ENCODE measurements around the gene NUP210.
"Not testable (repeated sequence)": the region's sequence is repeated elsewhere in the genome, so short reads cannot be mapped to it uniquely, and the experiment has no call there.

The NUP210 gene

GRCh38 chr3:13429631-13430291 lies 9.6 kb upstream of the NUP210 start:
- DNase-seq, result no peak

- not testable (repeated sequence) for DNase-seq
Observed at GRCh38 chr3:13428678-13429077, 8.6 kb upstream of the NUP210 start.

GRCh38 chr3:13427662-13428603 lies 7.8 kb upstream of the NUP210 start:
- no peak for DNase-seq

GRCh38 chr3:13426591-13426990 lies 6.5 kb upstream of the NUP210 start:
- DNase-seq, result no peak

GRCh38 chr3:13425689-13426088 lies 5.6 kb upstream of the NUP210 start:
- no peak for DNase-seq

GRCh38 chr3:13424865-13425617 lies 4.9 kb upstream of the NUP210 start:
- no peak for DNase-seq

- DNase-seq, result no peak
Observed at GRCh38 chr3:13424141-13424844, 4.2 kb upstream of the NUP210 start.

- DNase-seq, result no peak
Observed at GRCh38 chr3:13420831-13421765, 976 bp upstream of the NUP210 start.

- peak; percentile 1 to 24 for DNase-seq
Observed at GRCh38 chr3:13419505-13420044, 547 bp downstream of the NUP210 start.

GRCh38 chr3:13417166-13417947 lies 2.8 kb downstream of the NUP210 start:
- DNase-seq, result no peak

- no peak for DNase-seq
Observed at GRCh38 chr3:13415997-13416793, 3.9 kb downstream of the NUP210 start.

- no peak for DNase-seq
Observed at GRCh38 chr3:13415236-13415986, 4.7 kb downstream of the NUP210 start.

GRCh38 chr3:13414040-13414729 lies 5.9 kb downstream of the NUP210 start:
- no peak for DNase-seq

- no peak for DNase-seq
Observed at GRCh38 chr3:13411186-13411860, 8.8 kb downstream of the NUP210 start.

- no peak for DNase-seq
Observed at GRCh38 chr3:13408890-13409289, 11.2 kb downstream of the NUP210 start.

- no peak for DNase-seq
Observed at GRCh38 chr3:13407926-13408325, 12.2 kb downstream of the NUP210 start.

GRCh38 chr3:13407475-13407874 lies 12.6 kb downstream of the NUP210 start:
- no peak for DNase-seq

GRCh38 chr3:13406190-13406589 lies 13.9 kb downstream of the NUP210 start:
- no peak for DNase-seq

All from NCI-H446 (cell line).